A673 (cell line): Measurements from ENCODE around the gene PUS7. TPM values are rescaled to one million over a fixed set of nuclear protein-coding genes. Genes with fewer than 3 reads are reported as not detected.

Source experiments
- BruUV-seq: library from RNA; stranded (reverse); fragments of 400-500 nt; replicated peaks from 2 replicates; lab custom pipeline; 2021; lab: Mats Ljungman, UMichigan
- CTCF ChIA-PET: fragments of 300-600 bp; sonication (Branson Sonifier 250); formaldehyde crosslinking; loops from one replicate; lab custom pipeline; 2022; ENCODE audit warnings: antibody characterized with exemption; lab: Charles Lee
- POLR2A ChIA-PET: fragments of 300-600 bp; sonication (Branson Sonifier 250); formaldehyde crosslinking; loops from one replicate; lab custom pipeline; 2022; ENCODE audit warnings: antibody characterized with exemption; ENCODE audit not compliant: low non-redundant PET; lab: Charles Lee
- DNase-seq: peaks from one replicate; pipeline ENCODE4 v3.0.0-alpha.2; 2015; ENCODE audit warnings: low spot score
- H3K27ac ChIP-seq: fragments of 200-600 bp; sonication (generic); 2 replicates; pipeline ENCODE4 v1.5.1; 2016; ENCODE audit warnings: mixed run types, low read depth, mild to moderate bottlenecking, mixed read lengths, antibody characterized with exemption, low read length; ENCODE audit not compliant: poor library complexity, severe bottlenecking
- H3K27me3 ChIP-seq: fragments of 200-600 bp; sonication (generic); replicated peaks from 2 replicates; pipeline ENCODE4 v1.6.1; 2017; ENCODE audit warnings: mixed run types, low read depth, mild to moderate bottlenecking, mixed read lengths, antibody characterized with exemption, low read length; ENCODE audit not compliant: insufficient read depth, poor library complexity
- H3K36me3 ChIP-seq: fragments of 200-600 bp; sonication (generic); 2 replicates; pipeline ENCODE4 v1.6.1; 2016; ENCODE audit warnings: mixed run types, mild to moderate bottlenecking, mixed read lengths, antibody characterized with exemption, low read length; ENCODE audit not compliant: insufficient read depth, poor library complexity, severe bottlenecking
- H3K4me1 ChIP-seq: fragments of 200-600 bp; sonication (generic); 2 replicates; pipeline ENCODE4 v1.6.1; 2017; ENCODE audit warnings: mixed run types, mild to moderate bottlenecking, mixed read lengths, antibody characterized with exemption, low read length; ENCODE audit not compliant: insufficient read depth, poor library complexity, severe bottlenecking
- H3K4me3 ChIP-seq: fragments of 200-600 bp; sonication (generic); 2 replicates; pipeline ENCODE4 v1.5.1; 2016; ENCODE audit warnings: low read depth, mixed run types, mild to moderate bottlenecking, mixed read lengths, low read length; ENCODE audit not compliant: poor library complexity, severe bottlenecking
- H3K9me3 ChIP-seq: fragments of 200-600 bp; sonication (generic); 2 replicates; pipeline ENCODE4 v1.6.1; 2016; ENCODE audit warnings: mixed run types, low read depth, mild to moderate bottlenecking, mixed read lengths, antibody characterized with exemption, low read length; ENCODE audit not compliant: poor library complexity, severe bottlenecking
- CTCF ChIP-seq: fragments of 300-800, 200-600 bp; sonication (generic); conservative IDR thresholded peaks from 2 replicates; pipeline ENCODE4 v1.5.1; 2017; ENCODE audit warnings: low read depth, mild to moderate bottlenecking, antibody characterized with exemption, low read length, moderate library complexity, mixed read lengths
- EZH2 ChIP-seq: fragments of 200-600 bp; sonication (generic); IDR thresholded peaks from 2 replicates; pipeline ENCODE4 v1.6.1; 2017; ENCODE audit warnings: borderline replicate concordance, low read depth, mild to moderate bottlenecking, mixed read lengths, antibody characterized with exemption, low read length; ENCODE audit not compliant: poor library complexity, severe bottlenecking
- intact Hi-C: fragments of 100-400 bp; cut with micrococcal nuclease; formaldehyde crosslinking; loops from one replicate; pipeline ENCODE4 v1.10.0; 2022; ENCODE audit not compliant: unreplicated experiment
- total RNA-seq: library from RNA; stranded (reverse); gene quantifications from 2 replicates; pipeline ENCODE4 v1.2.3, GENCODE V29; 2021

PUS7 gene
- total RNA-seq, 1 experiment from 2014 or later: 40.8 TPM

DNA sequence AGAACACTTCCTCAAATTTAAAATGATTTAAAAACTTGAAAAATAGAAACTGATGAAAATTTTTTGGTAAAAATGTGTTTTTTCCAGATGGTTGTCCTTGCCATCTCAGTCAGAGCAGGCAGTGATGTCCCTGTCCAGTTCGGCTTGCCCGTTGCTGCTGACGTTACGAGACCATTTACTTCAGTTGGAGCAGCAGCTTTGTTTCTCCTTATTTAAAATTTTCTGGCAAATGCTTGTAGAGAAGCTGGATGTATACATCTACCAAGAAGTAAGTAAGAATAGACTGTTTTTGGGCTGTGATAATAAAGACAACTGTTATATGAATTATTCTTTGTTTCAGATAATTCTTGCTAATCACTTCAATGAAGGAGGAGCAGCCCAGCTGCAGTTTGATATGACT, 43.1 kb upstream of the PUS7 start:
- intact Hi-C loops: no loop called here
- H3K4me1 ChIP-seq: no peaks in the 10 kb centered on the region
- peaks cover 43% of the 10 kb centered on the region for H3K36me3 ChIP-seq
- no peaks in the 10 kb centered on the region for H3K9me3 ChIP-seq
- CTCF ChIA-PET: no interaction called here
- no TSS peak for BruUV-seq
- POLR2A ChIA-PET: no interaction called here
- no peak for DNase-seq
- H3K27me3 ChIP-seq: no peaks in the 10 kb centered on the region
- no peak overlapping the region for H3K27ac ChIP-seq
- no peak overlapping the region for H3K4me3 ChIP-seq
- TF ChIP-seq EZH2 (no peak), CTCF (no peak)

DNA sequence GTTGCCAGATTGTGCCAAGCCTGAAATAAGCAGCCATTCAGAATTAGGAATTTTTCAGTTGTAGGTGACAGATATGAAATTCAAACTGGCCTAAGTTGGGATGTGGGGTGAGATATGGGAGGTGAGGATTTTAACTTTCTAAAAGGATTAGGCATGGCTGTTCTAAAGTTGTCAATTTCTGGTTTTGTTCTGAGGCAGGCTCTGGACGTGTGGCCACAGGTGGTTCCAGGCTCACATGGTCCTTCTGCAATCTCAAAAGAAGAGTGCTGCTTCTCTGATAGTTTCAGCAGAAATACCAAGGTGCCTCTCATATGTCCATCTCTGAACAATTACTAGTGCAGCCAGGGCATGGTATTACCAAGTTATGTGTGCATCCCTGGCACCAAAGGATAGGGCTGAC, 37.9 kb upstream of the PUS7 start:
- CTCF ChIA-PET: no interaction called here

DNA sequence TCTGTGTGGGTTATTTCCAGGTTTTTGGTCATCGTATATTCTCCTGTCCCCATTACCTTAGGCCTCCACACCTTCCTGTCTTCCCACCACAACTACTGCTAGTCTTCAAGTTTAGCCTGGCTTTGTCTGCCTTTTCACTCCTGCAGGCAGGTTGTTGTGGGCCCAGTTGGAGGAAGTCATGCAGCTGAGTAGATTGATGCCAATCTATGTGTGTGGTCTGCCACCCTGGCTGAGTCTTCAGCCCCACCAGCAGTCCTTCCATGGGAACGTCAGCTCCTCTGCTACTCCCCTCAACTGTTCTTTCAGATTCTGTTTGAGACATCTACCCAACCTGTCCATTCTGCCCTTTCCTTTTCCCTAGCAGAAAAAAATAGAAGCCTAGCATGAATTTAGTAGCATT, 16.3 kb upstream of the PUS7 start:
- TF ChIP-seq EZH2 (no peak), CTCF (no peak)
- DNase-seq: no peak
- no peaks in the 10 kb centered on the region for H3K27me3 ChIP-seq
- no peaks in the 10 kb centered on the region for H3K9me3 ChIP-seq
- intact Hi-C loops: no loop called here
- H3K4me1 ChIP-seq: peaks cover under 1% of the 10 kb centered on the region
- POLR2A ChIA-PET: no interaction called here
- H3K4me3 ChIP-seq: no peak overlapping the region
- CTCF ChIA-PET: no interaction called here
- no peak overlapping the region for H3K27ac ChIP-seq
- no TSS peak for BruUV-seq
- peaks cover 52% of the 10 kb centered on the region for H3K36me3 ChIP-seq

More for the DNA sequence above, 37.9 kb upstream of the PUS7 start:
- POLR2A ChIA-PET: no interaction called here
- Histone ChIP-seq H3K36me3 (peaks cover 47% of the 10 kb centered on the region), H3K9me3 (no peaks in the 10 kb centered on the region), H3K27me3 (no peaks in the 10 kb centered on the region), H3K27ac (no peak overlapping the region), H3K4me3 (no peak overlapping the region), H3K4me1 (no peaks in the 10 kb centered on the region)
- no peak for DNase-seq
- BruUV-seq: no TSS peak
- TF ChIP-seq CTCF: no peak
- no peak for TF ChIP-seq EZH2
- intact Hi-C loops: no loop called here
